OCI-LY3 (cell line): ENCODE results near the gene VPS26C.

Experiments
- H2AFZ ChIP-seq: fragments of 200-600, 300-600 bp; shearing (Covaris generic); 2 replicates; pipeline ENCODE4 v1.6.0; 2014; ENCODE audit warnings: antibody characterized with exemption, low read depth, low read length
- H3K27ac ChIP-seq: fragments of 200-600, 300-600 bp; sonication (generic); 2 replicates; pipeline ENCODE4 v1.5.1; 2014; ENCODE audit warnings: mild to moderate bottlenecking, low read length, moderate library complexity, mixed read lengths
- H3K27me3 ChIP-seq: fragments of 200-600, 300-600 bp; sonication (generic); 2 replicates; pipeline ENCODE4 v1.6.1; 2014; ENCODE audit warnings: low read depth, low read length, mixed read lengths
- H3K36me3 ChIP-seq: fragments of 200-600, 300-600 bp; sonication (generic); replicated peaks from 2 replicates; pipeline ENCODE3; 2014; ENCODE audit warnings: low read depth, low read length, mixed read lengths
- H3K4me1 ChIP-seq: fragments of 300-600, 200-600 bp; sonication (generic); 2 replicates; pipeline ENCODE4 v1.6.1; 2014; ENCODE audit warnings: low read length, mixed read lengths
- H3K4me2 ChIP-seq: fragments of 200-600, 300-600 bp; sonication (generic); 2 replicates; pipeline ENCODE4 v1.6.1; 2014; ENCODE audit warnings: low read length, mixed read lengths
- H3K4me3 ChIP-seq: fragments of 300-600, 200-600 bp; sonication (generic); 2 replicates; pipeline ENCODE4 v1.5.1; 2014; ENCODE audit warnings: antibody characterized with exemption, mild to moderate bottlenecking, low read length, moderate library complexity
- H3K79me2 ChIP-seq: fragments of 300-600, 200-600 bp; shearing (Covaris generic); 2 replicates; pipeline ENCODE4 v1.6.1; 2014; ENCODE audit warnings: mild to moderate bottlenecking, low read length, mixed read lengths
- H3K9ac ChIP-seq: fragments of 300-600, 200-600 bp; shearing (Covaris generic); 2 replicates; pipeline ENCODE4 v1.6.0; 2014; ENCODE audit warnings: mild to moderate bottlenecking, low read length, moderate library complexity
- H3K9me3 ChIP-seq: fragments of 200-600, 300-600 bp; shearing (Covaris generic); 2 replicates; pipeline ENCODE4 v1.6.1; 2014; ENCODE audit warnings: low read length, mixed read lengths; ENCODE audit not compliant: insufficient read depth
- H4K20me1 ChIP-seq: fragments of 200-600, 300-600 bp; sonication (generic); 2 replicates; pipeline ENCODE4 v1.6.1; 2016; ENCODE audit warnings: low read length, mixed read lengths; ENCODE audit not compliant: insufficient read depth
- EZH2phosphoT487 ChIP-seq: fragments of 200-600 bp; shearing (Covaris generic); IDR thresholded peaks from 2 replicates; pipeline ENCODE4 v1.6.1; 2018; ENCODE audit warnings: antibody characterized with exemption, mixed run types, low read depth
- TF ChIP-seq, protein P1 (sequence below): fragments of 200-600, 300-600 bp; sonication (generic); IDR thresholded peaks from 2 replicates; pipeline ENCODE4 v1.5.1; 2014; ENCODE audit warnings: antibody characterized with exemption, low read length, low read depth

The VPS26C gene

DNA sequence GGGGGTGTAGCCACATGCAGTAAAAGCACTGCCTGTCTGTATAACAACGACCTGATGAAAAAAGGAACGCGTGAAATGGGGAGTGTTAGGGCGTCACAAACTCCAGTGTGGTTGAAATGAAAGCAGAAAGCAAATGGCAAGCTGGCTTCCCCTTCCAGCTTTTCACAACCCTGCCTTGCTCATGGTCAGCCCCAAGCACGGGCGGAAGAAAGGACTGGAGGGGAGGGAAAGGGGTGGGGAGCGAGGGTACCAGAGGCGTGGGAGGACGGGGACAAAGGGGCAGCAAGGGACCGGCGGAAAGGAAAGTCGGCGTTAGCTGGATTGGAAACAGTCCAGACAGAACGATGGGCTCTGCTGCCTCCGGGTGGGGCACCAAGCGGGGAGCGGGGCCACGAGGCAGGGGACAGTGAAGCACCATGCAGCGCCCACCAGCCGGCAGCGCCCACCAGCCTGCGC lies 9.6 kb downstream of the VPS26C start:
- no peaks in the 10 kb centered on the region for H3K27me3 ChIP-seq
- H2AFZ ChIP-seq = peak overlapping the region; percentile 86
- peak overlapping the region; percentile 96 for H3K4me2 ChIP-seq
- H3K36me3 ChIP-seq = no peaks in the 10 kb centered on the region
- no peaks in the 10 kb centered on the region for H3K9me3 ChIP-seq
- H3K27ac ChIP-seq = peak overlapping the region; percentile 91
- peaks cover 8% of the 10 kb centered on the region; the same call in 1 of the 2 replicates for H3K4me1 ChIP-seq
- peak overlapping the region; percentile 96 for H3K4me3 ChIP-seq
- peak overlapping the region; percentile 85 for H3K9ac ChIP-seq
- H3K79me2 ChIP-seq = peaks cover 4% of the 10 kb centered on the region; the same call in 1 of the 2 replicates
- H4K20me1 ChIP-seq = no peaks in the 10 kb centered on the region
- TF ChIP-seq, protein P1, sequence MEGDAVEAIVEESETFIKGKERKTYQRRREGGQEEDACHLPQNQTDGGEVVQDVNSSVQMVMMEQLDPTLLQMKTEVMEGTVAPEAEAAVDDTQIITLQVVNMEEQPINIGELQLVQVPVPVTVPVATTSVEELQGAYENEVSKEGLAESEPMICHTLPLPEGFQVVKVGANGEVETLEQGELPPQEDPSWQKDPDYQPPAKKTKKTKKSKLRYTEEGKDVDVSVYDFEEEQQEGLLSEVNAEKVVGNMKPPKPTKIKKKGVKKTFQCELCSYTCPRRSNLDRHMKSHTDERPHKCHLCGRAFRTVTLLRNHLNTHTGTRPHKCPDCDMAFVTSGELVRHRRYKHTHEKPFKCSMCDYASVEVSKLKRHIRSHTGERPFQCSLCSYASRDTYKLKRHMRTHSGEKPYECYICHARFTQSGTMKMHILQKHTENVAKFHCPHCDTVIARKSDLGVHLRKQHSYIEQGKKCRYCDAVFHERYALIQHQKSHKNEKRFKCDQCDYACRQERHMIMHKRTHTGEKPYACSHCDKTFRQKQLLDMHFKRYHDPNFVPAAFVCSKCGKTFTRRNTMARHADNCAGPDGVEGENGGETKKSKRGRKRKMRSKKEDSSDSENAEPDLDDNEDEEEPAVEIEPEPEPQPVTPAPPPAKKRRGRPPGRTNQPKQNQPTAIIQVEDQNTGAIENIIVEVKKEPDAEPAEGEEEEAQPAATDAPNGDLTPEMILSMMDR = no peak; the same call in 1 of the 2 replicates
- TF ChIP-seq EZH2phosphoT487 = no peak

DNA sequence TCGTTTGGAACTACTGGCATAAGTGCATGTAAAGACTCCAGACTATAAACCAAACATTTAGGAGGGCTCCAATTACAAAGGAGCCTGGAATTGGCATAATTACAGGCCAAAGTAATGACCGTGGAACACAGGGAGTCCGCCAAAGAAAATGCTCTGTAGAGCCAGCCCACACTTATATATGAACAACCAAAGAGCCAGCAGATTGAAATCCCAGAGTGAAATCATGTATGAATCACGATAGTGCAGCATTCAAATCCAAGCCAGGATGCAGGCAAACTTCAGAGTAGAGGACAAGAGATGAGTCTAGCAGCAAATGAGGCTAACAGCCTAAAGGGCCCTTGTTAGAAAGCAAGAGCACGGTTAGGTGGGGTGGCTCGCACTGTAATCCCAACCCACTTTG lies 13.1 kb downstream of the VPS26C start:
- H2AFZ ChIP-seq = no peak overlapping the region
- H3K36me3 ChIP-seq = no peaks in the 10 kb centered on the region
- no peak overlapping the region for H3K4me2 ChIP-seq
- H3K4me1 ChIP-seq = peaks cover 5% of the 10 kb centered on the region; the same call in 1 of the 2 replicates
- TF ChIP-seq EZH2phosphoT487 = no peak
- TF ChIP-seq, protein P1 = no peak
- H3K79me2 ChIP-seq = peaks cover 6% of the 10 kb centered on the region; the same call in 1 of the 2 replicates
- H3K27ac ChIP-seq = no peak overlapping the region
- H3K9ac ChIP-seq = no peak overlapping the region
- no peaks in the 10 kb centered on the region for H3K27me3 ChIP-seq
- no peak overlapping the region for H3K4me3 ChIP-seq
- H4K20me1 ChIP-seq = no peaks in the 10 kb centered on the region
- no peaks in the 10 kb centered on the region for H3K9me3 ChIP-seq

DNA sequence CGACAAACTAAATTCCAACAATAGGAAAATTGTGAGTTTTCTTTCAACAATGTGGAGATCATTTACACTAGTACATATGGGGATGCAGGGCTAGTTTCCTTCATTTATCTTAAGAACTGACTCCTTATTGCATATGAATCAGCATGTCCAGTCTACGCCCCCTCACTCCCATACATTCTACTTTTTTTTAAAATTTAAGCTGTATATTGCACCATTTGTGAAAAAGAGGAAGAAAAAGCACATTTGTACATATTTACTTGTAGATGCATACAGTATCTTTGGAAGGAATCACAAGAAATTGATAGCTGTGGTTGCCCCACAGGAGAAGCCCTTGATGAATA lies 15.9 kb downstream of the VPS26C start:
- Histone ChIP-seq H3K9me3 (no peaks in the 10 kb centered on the region), H3K4me3 (no peak overlapping the region), H3K9ac (no peak overlapping the region), H3K79me2 (peaks cover 14% of the 10 kb centered on the region), H3K4me2 (no peak overlapping the region), H3K36me3 (no peaks in the 10 kb centered on the region), H4K20me1 (no peaks in the 10 kb centered on the region), H3K4me1 (no peaks in the 10 kb centered on the region), H2AFZ (no peak overlapping the region), H3K27ac (no peak overlapping the region), H3K27me3 (no peaks in the 10 kb centered on the region)
- TF ChIP-seq, protein P1 = no peak
- TF ChIP-seq EZH2phosphoT487 = no peak

DNA sequence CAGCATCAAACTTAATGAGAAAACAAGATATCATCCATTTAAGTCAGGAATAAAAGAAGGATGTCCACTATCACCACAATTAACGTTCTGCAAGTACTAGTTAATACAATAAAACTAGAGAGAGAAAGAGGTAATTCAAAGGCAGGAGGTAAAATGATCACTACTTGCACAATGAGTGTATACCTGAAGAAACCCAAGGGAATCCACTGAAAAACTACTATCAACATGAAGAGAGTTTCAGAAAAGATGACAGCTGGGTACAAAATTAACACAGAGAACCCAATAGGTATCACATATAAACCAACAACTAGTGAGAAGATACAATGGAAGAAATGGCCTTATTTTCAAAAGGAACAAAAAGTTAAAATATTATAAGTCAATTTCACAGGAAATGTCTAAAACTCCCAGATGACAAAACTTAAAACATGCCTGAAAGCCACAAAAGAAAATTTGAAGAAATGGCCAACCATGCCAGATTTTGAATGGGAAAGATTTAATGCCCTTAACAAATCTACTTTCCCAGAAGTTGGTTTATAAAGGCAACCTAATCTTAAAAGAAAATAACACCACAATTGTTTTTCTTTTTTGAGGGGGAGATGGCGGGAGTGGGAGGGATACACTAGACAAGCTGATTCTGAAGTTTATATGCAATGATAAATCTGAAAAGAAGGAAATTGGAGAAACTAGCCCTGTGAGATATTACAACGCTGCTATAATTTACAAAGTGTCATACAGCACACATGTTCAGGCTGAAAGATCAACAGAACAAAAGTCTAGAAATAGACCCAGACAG lies 17.8 kb downstream of the VPS26C start:
- Histone ChIP-seq H3K4me3 (no peak overlapping the region), H4K20me1 (no peaks in the 10 kb centered on the region), H3K27me3 (no peaks in the 10 kb centered on the region), H3K36me3 (no peaks in the 10 kb centered on the region), H3K79me2 (peaks cover 10% of the 10 kb centered on the region), H3K27ac (no peak overlapping the region), H3K9me3 (no peaks in the 10 kb centered on the region), H2AFZ (no peak overlapping the region), H3K4me1 (no peaks in the 10 kb centered on the region), H3K9ac (no peak overlapping the region), H3K4me2 (no peak overlapping the region)
- TF ChIP-seq EZH2phosphoT487 = no peak
- TF ChIP-seq, protein P1 = no peak
